HepG2 (cell line): ENCODE measurements around the gene KLF11. TPM values are rescaled to one million over a fixed set of nuclear protein-coding genes. Genes with fewer than 3 reads are reported as not detected.

Experiments
- CHD4 ChIP-seq: fragments of 200-600 bp; sonication (generic); IDR thresholded peaks from 2 replicates; pipeline ENCODE4 v1.7.0; 2017; ENCODE audit warnings: mild to moderate bottlenecking, low read length, borderline replicate concordance
- HOXA9 ChIP-seq: sonication (generic); formaldehyde crosslinking; IDR thresholded peaks from 2 replicates; pipeline ENCODE4 v1.8.1; 2022; ENCODE audit warnings: missing genetic modification reagents, mild to moderate bottlenecking, moderate library complexity, borderline replicate concordance
- IKZF1 ChIP-seq: fragments of 450-650 bp; IDR thresholded peaks from 2 replicates; pipeline ENCODE4 v1.7.1; 2016
- LCORL ChIP-seq, 2 experiments: fragments of 450-650 bp in 1 of 2; sonication (generic) in 1 of 2; formaldehyde crosslinking in 1 of 2; IDR thresholded peaks; 2 replicates each; pipeline versions ENCODE4 v1.5.0 to v1.6.1; 2017 to 2020; ENCODE audit warnings: antibody characterized with exemption in 1 of 2, missing genetic modification reagents in 1 of 2
- TOE1 ChIP-seq: sonication (generic); formaldehyde crosslinking; IDR thresholded peaks from 2 replicates; pipeline ENCODE4 v1.4.0; 2020; ENCODE audit warnings: mild to moderate bottlenecking, missing genetic modification reagents
- ZMYM4 ChIP-seq: sonication (generic); formaldehyde crosslinking; IDR thresholded peaks from 2 replicates; pipeline ENCODE4 v1.8.1; 2023; ENCODE audit warnings: mild to moderate bottlenecking, missing genetic modification reagents
- ZNF143 ChIP-seq: sonication (generic); formaldehyde crosslinking; IDR thresholded peaks from 2 replicates; pipeline ENCODE4 v1.4.0; 2020; ENCODE audit warnings: missing genetic modification reagents
- ZNF224 ChIP-seq: sonication (generic); formaldehyde crosslinking; IDR thresholded peaks from 2 replicates; pipeline ENCODE4 v1.5.0; 2020; ENCODE audit warnings: mild to moderate bottlenecking, missing genetic modification reagents
- ZNF546 ChIP-seq: sonication (generic); formaldehyde crosslinking; conservative IDR thresholded peaks from 2 replicates; pipeline ENCODE4 v1.8.1; 2023; ENCODE audit warnings: mild to moderate bottlenecking, missing genetic modification reagents
- ZNF557 ChIP-seq: sonication (generic); formaldehyde crosslinking; IDR thresholded peaks from 2 replicates; pipeline ENCODE4 v1.4.0; 2020; ENCODE audit warnings: missing genetic modification reagents
- ZNF570 ChIP-seq: sonication (generic); formaldehyde crosslinking; IDR thresholded peaks from 2 replicates; pipeline ENCODE4 v1.4.0; 2020; ENCODE audit warnings: mild to moderate bottlenecking, missing genetic modification reagents, borderline replicate concordance
- ZNF577 ChIP-seq: sonication (generic); formaldehyde crosslinking; IDR thresholded peaks from 2 replicates; pipeline ENCODE4 v1.4.0; 2020; ENCODE audit warnings: mild to moderate bottlenecking, low read depth, missing genetic modification reagents, borderline replicate concordance
- ZNF720 ChIP-seq: sonication (generic); formaldehyde crosslinking; IDR thresholded peaks from 2 replicates; pipeline ENCODE4 v1.4.0; 2020; ENCODE audit warnings: missing genetic modification reagents
- ZNF737 ChIP-seq: sonication (generic); formaldehyde crosslinking; IDR thresholded peaks from 2 replicates; pipeline ENCODE4 v1.5.0; 2020; ENCODE audit warnings: missing genetic modification reagents, mild to moderate bottlenecking, borderline replicate concordance
- ZNF790 ChIP-seq: sonication (generic); formaldehyde crosslinking; IDR thresholded peaks from 2 replicates; pipeline ENCODE4 v1.8.0; 2022; ENCODE audit warnings: missing genetic modification reagents, mild to moderate bottlenecking, borderline replicate concordance
- ZNF83 ChIP-seq: sonication (generic); formaldehyde crosslinking; IDR thresholded peaks from 2 replicates; pipeline ENCODE4 v1.4.0; 2020; ENCODE audit warnings: missing genetic modification reagents, mild to moderate bottlenecking, borderline replicate concordance
- polyA plus RNA-seq, 8 experiments: library from polyadenylated mRNA; depleted of rRNA in 3 of 8; stranded (reverse) in 7 of 8; unstranded in 1 of 8; fragments of >200 nt; fragmentation: Illumina TruSeq in 4 of 8; extraction: Trizol in 4 of 8; gene quantifications; 2 replicates each; pipeline versions ENCODE4 v1.2.1 to v1.2.3, GENCODE V29; 2011 to 2016; ENCODE audit warnings: low read depth in 4 of 8, missing spikeins in 1 of 8, mixed read lengths in 1 of 8; ENCODE audit not compliant: insufficient read depth in 1 of 8
- total RNA-seq, 5 experiments: library from RNA; depleted of rRNA; stranded (reverse); fragments of >200 nt; fragmentation: Illumina TruSeq; extraction: Trizol; gene quantifications; 2 replicates each; pipeline ENCODE4 v1.2.3, GENCODE V29; 2016; ENCODE audit warnings: low read depth in 1 of 5
- TF ChIP-seq, protein P1 (sequence below): sonication (generic); formaldehyde crosslinking; IDR thresholded peaks from 2 replicates; pipeline ENCODE4 v1.4.0; 2020; ENCODE audit warnings: mild to moderate bottlenecking, missing genetic modification reagents
- TF ChIP-seq, protein P2 (sequence below): sonication (generic); formaldehyde crosslinking; IDR thresholded peaks from 2 replicates; pipeline ENCODE4 v1.4.0; 2020; ENCODE audit warnings: mild to moderate bottlenecking, missing genetic modification reagents
- TF ChIP-seq, protein P3 (sequence below): sonication (generic); formaldehyde crosslinking; conservative IDR thresholded peaks from 2 replicates; pipeline ENCODE4 v1.4.0; 2020; ENCODE audit warnings: missing genetic modification reagents
- TF ChIP-seq, protein P4 (sequence below): sonication (generic); formaldehyde crosslinking; IDR thresholded peaks from 2 replicates; pipeline ENCODE4 v1.9.0; 2021; ENCODE audit warnings: mild to moderate bottlenecking, missing genetic modification reagents

Gene KLF11
- total and polyA plus RNA-seq, 2 of the 13 experiments (the other 11 are each of a cell fraction or from before 2014, with no cell fraction given), result 2.5 to 11.8 TPM

DNA sequence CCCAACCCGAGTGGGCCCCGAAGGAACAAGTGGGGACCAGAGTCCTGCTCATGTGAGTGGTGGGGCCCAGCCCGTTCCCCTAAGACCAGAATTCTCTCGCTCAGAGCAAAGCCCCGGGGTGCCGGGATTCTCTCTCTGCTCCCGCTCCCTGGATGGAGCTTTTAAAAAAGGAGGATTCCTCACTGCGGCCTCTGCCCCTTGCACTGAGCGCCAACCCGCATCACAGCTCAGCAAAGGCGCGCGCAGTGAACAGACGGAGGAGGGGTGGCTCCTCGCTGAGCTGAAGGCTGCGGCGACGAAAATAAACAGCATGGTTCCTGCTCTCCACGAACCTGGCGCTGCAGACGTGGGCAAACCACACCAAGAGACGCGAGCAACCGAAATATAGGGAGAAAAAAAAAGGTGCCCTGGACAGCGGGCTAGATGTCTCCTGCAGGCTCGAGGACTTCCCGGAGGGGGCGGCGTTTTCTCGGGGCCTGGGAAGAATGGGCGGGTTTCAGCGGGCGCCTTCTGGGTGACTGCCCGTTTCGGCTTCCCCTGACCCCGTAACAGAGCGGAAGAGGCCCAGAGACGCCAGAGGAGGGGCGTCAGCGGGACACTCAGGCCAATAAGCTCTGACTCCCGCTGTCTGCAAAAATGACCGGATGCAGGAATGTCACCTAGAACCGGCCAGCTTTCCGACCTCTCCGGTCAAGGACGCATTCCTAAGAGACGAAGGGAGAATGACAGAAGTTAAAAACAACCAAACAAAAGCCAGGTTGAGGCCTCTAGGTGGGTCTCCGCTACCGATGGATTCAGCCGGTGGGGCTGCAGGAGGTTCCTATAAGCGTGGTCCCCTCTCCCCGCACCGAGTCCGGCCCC, 819 bp upstream of the KLF11 start (continued):
- TF ChIP-seq, protein P1, sequence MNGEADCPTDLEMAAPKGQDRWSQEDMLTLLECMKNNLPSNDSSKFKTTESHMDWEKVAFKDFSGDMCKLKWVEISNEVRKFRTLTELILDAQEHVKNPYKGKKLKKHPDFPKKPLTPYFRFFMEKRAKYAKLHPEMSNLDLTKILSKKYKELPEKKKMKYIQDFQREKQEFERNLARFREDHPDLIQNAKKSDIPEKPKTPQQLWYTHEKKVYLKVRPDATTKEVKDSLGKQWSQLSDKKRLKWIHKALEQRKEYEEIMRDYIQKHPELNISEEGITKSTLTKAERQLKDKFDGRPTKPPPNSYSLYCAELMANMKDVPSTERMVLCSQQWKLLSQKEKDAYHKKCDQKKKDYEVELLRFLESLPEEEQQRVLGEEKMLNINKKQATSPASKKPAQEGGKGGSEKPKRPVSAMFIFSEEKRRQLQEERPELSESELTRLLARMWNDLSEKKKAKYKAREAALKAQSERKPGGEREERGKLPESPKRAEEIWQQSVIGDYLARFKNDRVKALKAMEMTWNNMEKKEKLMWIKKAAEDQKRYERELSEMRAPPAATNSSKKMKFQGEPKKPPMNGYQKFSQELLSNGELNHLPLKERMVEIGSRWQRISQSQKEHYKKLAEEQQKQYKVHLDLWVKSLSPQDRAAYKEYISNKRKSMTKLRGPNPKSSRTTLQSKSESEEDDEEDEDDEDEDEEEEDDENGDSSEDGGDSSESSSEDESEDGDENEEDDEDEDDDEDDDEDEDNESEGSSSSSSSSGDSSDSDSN (CRISPR knock-in tag), result peak; percentile 17; the same call in 1 of the 2 replicates
- TF ChIP-seq ZNF570 (CRISPR knock-in tag) (no peak), HOXA9 (CRISPR knock-in tag) (no peak), ZNF143 (CRISPR knock-in tag) (no peak), ZNF720 (CRISPR knock-in tag) (no peak), LCORL (IDR thresholded peaks at IDR 0.05) (no peak), LCORL (CRISPR knock-in tag; IDR thresholded peaks at IDR 0.05) (no peak; the same call in 1 of the 2 replicates), ZMYM4 (CRISPR knock-in tag) (no peak), TOE1 (no peak), ZNF737 (CRISPR knock-in tag) (no peak), ZNF224 (CRISPR knock-in tag) (0 out of 2 replicates have a peak, but pooled peaks have one; percentile 82), ZNF790 (no peak), IKZF1 (no peak), ZNF83 (CRISPR knock-in tag) (no peak), CHD4 (no peak), ZNF557 (no peak), ZNF577 (CRISPR knock-in tag) (no peak), ZNF546 (CRISPR knock-in tag) (no peak)
- TF ChIP-seq, protein P2, sequence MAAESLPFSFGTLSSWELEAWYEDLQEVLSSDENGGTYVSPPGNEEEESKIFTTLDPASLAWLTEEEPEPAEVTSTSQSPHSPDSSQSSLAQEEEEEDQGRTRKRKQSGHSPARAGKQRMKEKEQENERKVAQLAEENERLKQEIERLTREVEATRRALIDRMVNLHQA (CRISPR knock-in tag), result no peak
- TF ChIP-seq, protein P3, sequence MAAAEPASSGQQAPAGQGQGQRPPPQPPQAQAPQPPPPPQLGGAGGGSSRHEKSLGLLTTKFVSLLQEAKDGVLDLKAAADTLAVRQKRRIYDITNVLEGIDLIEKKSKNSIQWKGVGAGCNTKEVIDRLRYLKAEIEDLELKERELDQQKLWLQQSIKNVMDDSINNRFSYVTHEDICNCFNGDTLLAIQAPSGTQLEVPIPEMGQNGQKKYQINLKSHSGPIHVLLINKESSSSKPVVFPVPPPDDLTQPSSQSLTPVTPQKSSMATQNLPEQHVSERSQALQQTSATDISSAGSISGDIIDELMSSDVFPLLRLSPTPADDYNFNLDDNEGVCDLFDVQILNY (CRISPR knock-in tag), result no peak
- TF ChIP-seq, protein P4, sequence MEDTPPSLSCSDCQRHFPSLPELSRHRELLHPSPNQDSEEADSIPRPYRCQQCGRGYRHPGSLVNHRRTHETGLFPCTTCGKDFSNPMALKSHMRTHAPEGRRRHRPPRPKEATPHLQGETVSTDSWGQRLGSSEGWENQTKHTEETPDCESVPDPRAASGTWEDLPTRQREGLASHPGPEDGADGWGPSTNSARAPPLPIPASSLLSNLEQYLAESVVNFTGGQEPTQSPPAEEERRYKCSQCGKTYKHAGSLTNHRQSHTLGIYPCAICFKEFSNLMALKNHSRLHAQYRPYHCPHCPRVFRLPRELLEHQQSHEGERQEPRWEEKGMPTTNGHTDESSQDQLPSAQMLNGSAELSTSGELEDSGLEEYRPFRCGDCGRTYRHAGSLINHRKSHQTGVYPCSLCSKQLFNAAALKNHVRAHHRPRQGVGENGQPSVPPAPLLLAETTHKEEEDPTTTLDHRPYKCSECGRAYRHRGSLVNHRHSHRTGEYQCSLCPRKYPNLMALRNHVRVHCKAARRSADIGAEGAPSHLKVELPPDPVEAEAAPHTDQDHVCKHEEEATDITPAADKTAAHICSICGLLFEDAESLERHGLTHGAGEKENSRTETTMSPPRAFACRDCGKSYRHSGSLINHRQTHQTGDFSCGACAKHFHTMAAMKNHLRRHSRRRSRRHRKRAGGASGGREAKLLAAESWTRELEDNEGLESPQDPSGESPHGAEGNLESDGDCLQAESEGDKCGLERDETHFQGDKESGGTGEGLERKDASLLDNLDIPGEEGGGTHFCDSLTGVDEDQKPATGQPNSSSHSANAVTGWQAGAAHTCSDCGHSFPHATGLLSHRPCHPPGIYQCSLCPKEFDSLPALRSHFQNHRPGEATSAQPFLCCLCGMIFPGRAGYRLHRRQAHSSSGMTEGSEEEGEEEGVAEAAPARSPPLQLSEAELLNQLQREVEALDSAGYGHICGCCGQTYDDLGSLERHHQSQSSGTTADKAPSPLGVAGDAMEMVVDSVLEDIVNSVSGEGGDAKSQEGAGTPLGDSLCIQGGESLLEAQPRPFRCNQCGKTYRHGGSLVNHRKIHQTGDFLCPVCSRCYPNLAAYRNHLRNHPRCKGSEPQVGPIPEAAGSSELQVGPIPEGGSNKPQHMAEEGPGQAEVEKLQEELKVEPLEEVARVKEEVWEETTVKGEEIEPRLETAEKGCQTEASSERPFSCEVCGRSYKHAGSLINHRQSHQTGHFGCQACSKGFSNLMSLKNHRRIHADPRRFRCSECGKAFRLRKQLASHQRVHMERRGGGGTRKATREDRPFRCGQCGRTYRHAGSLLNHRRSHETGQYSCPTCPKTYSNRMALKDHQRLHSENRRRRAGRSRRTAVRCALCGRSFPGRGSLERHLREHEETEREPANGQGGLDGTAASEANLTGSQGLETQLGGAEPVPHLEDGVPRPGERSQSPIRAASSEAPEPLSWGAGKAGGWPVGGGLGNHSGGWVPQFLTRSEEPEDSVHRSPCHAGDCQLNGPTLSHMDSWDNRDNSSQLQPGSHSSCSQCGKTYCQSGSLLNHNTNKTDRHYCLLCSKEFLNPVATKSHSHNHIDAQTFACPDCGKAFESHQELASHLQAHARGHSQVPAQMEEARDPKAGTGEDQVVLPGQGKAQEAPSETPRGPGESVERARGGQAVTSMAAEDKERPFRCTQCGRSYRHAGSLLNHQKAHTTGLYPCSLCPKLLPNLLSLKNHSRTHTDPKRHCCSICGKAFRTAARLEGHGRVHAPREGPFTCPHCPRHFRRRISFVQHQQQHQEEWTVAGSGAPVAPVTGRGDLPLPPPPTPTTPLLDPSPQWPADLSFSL, result no peak
